Suprapubic skin (tissue), 3 donors: Measurements from ENCODE around the gene CACNA2D3.

ENCODE experiments used
- EP300 ChIP-seq: sonication (generic); formaldehyde crosslinking; IDR thresholded peaks from one replicate; pipeline ENCODE4 v1.6.1; 2017; ENCODE audit warnings: antibody characterized with exemption
- POLR2A ChIP-seq, 2 donors: fragments of 450-650 bp; IDR thresholded peaks; one replicate each; pipeline ENCODE4 v1.6.1; 2017; ENCODE audit warnings: antibody characterized with exemption in 2 of 2, mild to moderate bottlenecking in 2 of 2, moderate library complexity in 2 of 2
- TF ChIP-seq, protein P1 (sequence below), 2 donors: fragments of 200-600 bp in 1 of 2; fragments of 450-650 bp in 1 of 2; sonication (generic) in 1 of 2; IDR thresholded peaks; one replicate each; pipeline ENCODE4 v1.5.1; 2016 to 2019; ENCODE audit warnings: antibody characterized with exemption in 2 of 2, mild to moderate bottlenecking in 1 of 2, moderate library complexity in 1 of 2

DNA sequence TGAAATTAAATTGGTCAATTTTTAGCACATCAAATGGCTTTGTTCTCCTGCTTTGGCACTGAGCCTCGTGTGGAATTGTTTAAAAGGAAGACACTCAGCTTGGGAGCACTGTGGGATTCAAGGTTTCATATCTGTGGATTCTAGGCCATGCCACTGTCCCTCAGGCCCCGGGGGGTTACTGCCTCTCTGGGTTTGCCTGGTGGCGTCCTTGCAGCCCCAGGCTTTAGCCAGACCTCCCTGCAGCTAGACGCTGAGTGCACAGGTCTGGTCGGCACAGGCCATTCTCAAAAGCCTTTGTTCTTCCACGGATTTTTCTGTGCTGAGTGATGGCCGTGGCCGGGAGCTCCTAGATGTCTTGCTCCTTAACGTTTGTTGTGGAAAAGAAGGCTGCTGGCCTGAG is 76.2 kb downstream of the CACNA2D3 start:
- TF ChIP-seq, protein P1, sequence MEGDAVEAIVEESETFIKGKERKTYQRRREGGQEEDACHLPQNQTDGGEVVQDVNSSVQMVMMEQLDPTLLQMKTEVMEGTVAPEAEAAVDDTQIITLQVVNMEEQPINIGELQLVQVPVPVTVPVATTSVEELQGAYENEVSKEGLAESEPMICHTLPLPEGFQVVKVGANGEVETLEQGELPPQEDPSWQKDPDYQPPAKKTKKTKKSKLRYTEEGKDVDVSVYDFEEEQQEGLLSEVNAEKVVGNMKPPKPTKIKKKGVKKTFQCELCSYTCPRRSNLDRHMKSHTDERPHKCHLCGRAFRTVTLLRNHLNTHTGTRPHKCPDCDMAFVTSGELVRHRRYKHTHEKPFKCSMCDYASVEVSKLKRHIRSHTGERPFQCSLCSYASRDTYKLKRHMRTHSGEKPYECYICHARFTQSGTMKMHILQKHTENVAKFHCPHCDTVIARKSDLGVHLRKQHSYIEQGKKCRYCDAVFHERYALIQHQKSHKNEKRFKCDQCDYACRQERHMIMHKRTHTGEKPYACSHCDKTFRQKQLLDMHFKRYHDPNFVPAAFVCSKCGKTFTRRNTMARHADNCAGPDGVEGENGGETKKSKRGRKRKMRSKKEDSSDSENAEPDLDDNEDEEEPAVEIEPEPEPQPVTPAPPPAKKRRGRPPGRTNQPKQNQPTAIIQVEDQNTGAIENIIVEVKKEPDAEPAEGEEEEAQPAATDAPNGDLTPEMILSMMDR (IDR thresholded peaks at IDR 0.05): no peak
- TF ChIP-seq POLR2A (IDR thresholded peaks at IDR 0.05): no peak
- no peak for TF ChIP-seq EP300
